SK-N-SH treated with all-trans-retinoic acid at 6 μM for 48 hours (cell line): ENCODE results near the gene NPIPA1.
"Not testable (repeated sequence)": the region's sequence is repeated elsewhere in the genome, so short reads cannot be mapped to it uniquely, and the experiment has no call there.

Source experiments
- ATAC-seq: fragments of 200-7000 bp; cut with Tn5 transposase; 3 replicates; pipeline ENCODE4 v1.9.1; 2020; ENCODE audit warnings: mild to moderate bottlenecking, moderate library complexity

NPIPA1 gene

DNA sequence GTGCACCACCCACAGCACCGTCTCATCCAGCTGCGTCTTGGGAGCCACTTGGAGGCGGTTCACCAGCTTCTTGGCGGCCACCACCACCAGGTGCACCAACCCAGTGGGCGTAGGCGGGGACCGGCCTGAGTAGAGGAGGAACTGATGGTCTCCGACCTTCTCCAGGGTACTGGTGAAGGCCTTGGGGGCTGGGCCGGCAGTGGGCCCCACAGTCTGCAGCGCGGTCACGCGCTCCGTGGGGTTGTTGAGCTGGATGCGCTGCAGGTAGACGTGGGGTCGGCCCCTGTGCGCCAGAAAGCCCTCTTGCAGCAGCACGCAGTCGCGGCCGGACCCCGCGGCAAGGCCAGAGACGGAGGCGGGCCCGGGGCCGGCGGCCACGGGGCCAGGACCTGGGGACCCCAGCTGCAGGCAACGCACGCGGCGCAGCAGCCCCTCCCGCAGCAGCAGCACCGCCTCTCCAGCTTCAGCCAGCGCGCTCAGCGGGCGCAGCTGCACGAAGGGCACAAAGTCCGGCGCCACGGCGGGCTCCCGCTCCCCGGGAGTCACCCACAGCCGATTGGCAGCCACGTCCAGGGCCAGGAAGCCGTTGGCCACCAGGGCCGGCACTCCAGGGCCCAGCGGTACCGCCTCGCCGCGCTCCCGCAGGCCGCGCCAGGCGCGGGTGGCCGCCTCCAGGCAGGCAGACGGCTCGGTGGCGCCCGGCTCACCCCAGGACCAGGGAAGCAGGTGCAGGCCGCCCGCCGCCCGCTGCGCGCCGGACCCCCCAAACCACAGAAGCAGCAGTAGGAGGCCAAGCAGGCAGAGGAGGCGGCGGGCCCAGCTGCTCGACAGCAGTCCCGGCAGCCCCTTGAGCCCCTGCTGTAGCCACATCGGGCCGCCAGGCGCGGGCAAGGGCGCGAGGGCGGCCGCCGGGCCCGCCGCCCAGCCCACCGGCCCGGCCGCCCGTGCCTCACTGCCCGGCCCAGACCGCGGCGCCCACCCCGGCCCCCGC lies 52.3 kb downstream of the NPIPA1 start:
- ATAC-seq: not testable (repeated sequence)

DNA sequence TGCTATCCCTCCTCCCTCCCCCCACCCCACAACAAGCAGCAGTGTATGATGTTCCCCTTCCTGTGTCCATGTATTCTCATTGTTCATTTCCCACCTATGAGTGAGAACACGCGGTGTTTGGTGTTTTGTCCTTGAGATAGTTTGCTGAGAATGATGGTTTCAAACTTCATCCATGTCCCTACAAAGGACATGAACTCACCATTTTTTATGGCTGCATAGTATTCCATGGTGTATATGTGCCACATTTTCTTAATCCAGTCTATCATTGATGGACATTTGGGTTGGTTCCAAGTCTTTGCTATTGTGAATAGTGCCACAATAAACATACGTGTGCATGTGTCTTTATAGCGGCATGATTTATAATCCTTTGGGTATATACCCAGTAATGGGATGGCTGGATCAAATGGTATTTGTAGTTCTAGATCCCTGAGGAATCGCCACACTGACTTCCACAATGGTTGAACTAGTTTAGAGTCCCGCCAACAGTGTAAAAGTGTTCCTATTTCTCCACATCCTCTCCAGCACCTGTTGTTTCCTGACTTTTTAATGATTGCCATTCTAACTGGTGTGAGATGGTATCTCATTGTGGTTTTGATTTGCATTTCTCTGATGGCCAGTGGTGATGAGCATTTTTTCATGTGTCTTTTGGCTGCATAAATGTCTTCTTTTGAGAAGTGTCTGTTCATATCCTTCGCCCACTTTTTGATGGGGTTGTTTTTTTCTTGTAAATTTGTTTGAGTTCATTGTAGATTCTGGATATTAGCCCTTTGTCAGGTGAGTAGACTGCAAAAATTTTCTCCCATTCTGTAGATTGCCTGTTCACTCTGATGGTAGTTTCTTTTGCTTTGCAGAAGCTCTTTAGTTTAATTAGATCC lies 56.3 kb downstream of the NPIPA1 start:
- not testable (repeated sequence) for ATAC-seq

DNA sequence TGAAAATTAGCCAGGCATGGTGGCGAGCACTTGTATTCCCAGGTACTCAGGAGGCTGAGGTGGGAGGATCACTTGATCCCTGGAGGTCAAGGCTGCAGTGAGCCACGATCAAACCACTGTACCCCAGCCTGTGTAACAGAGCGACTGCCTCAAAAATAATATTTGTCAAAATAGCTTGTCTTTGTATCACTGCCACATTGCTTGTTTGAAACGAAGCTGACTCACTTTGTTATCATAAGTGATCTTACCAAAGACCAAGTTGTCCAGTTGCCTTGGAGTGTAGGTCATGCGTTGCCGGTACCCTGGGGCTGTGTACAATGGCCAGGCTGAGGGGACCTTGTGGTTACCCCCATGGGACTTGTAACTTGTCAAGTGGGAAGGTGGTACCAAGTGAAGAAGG lies 59.5 kb downstream of the NPIPA1 start:
- not testable (repeated sequence) for ATAC-seq

DNA sequence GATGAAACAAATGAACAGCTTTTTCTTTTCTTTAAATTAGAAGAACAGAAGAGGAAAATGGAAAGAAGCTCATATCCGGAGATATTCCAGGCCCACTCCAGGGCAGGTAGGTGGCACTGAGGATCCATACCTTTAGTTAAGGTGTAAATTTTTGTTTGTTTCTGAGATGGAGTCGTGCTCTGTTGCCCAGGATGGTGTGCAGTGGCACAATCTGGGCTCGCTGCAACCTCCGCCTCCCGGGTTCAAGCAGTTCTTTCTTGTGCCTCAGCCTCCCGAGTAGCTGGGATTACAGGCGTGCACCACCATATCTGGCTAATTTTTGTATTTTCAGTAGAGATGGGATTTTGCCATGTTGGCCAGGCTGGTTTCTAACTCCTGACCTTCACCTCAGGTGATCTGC lies 61.1 kb downstream of the NPIPA1 start:
- ATAC-seq: not testable (repeated sequence)

DNA sequence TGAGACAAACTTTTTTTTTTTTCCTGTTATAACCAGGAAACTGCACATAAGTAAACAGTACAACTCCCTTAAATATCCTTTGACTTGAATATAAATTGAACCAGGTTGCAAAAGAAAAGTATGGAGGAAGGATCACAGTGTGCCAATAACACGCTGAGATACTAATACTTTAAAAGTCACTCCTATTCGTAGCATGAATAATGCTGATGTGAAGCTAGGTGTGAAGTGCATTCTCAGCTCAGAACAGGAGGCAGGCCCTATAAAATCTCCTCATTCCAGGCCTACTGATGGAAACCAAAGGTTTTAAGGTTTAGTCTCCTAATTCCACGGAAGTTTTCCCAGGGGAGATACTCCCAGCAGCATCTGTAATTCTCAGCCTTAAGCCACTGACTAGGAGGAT lies 62.6 kb downstream of the NPIPA1 start:
- ATAC-seq: not testable (repeated sequence)
